Panc1 (cell line): ENCODE data around the gene PKNOX2.

ENCODE experiments used
- POLR2AphosphoS5 ChIP-seq: IDR thresholded peaks from 2 replicates; pipeline ENCODE4 v1.6.1; 2012; ENCODE audit warnings: mild to moderate bottlenecking, low read depth, low read length, moderate library complexity
- TF ChIP-seq, protein P1 (sequence below): fragments of 450-650 bp; IDR thresholded peaks from 2 replicates; pipeline ENCODE4 v1.5.1; 2017; ENCODE audit warnings: mild to moderate bottlenecking

GRCh38 chr11:125448136-125448535 lies 283.6 kb downstream of the PKNOX2 start:
- TF ChIP-seq, protein P1, sequence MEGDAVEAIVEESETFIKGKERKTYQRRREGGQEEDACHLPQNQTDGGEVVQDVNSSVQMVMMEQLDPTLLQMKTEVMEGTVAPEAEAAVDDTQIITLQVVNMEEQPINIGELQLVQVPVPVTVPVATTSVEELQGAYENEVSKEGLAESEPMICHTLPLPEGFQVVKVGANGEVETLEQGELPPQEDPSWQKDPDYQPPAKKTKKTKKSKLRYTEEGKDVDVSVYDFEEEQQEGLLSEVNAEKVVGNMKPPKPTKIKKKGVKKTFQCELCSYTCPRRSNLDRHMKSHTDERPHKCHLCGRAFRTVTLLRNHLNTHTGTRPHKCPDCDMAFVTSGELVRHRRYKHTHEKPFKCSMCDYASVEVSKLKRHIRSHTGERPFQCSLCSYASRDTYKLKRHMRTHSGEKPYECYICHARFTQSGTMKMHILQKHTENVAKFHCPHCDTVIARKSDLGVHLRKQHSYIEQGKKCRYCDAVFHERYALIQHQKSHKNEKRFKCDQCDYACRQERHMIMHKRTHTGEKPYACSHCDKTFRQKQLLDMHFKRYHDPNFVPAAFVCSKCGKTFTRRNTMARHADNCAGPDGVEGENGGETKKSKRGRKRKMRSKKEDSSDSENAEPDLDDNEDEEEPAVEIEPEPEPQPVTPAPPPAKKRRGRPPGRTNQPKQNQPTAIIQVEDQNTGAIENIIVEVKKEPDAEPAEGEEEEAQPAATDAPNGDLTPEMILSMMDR = no peak
- no peak for TF ChIP-seq POLR2AphosphoS5
